Activated T-cell treated with anti-CD3 and anti-CD28 coated beads for 4 hours (primary cell): ENCODE results near the gene IL2RG.

Experiments used
- DNase-seq: peaks from one replicate; pipeline ENCODE4 v3.0.0-alpha.2; 2020

IL2RG gene

GRCh38 chrX:71107245-71107644 lies 4.1 kb downstream of the IL2RG start:
- DNase-seq = no peak

DNA sequence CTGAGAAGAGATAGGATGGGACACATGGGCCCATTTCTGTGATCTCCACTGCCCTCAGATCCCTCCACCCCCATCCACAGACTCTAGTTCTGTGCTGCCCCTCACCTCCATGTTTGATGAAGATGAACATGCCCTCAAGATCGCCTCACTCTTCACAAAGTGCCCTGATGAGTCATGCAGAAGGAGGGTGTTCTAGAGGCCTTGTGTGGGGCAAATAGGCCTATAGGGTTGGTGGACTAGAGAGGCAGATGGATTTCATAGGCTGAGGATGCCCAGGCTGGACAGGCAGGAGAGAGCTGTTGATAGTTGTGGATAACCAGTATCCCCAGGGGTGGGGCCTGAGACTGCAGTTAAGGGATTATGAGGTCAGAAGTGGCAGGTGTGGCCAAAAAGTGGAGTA lies 5.0 kb downstream of the IL2RG start, which contains the start of gene CXorf65:
TSS of gene CXorf65 (minus strand) at position 314 of the 400 bp plus-strand sequence. CDS start at position 130, 184 bp downstream.
- DNase-seq = no peak

- no peak for DNase-seq
Observed at GRCh38 chrX:71105628-71106027, 5.7 kb downstream of the IL2RG start.

DNA sequence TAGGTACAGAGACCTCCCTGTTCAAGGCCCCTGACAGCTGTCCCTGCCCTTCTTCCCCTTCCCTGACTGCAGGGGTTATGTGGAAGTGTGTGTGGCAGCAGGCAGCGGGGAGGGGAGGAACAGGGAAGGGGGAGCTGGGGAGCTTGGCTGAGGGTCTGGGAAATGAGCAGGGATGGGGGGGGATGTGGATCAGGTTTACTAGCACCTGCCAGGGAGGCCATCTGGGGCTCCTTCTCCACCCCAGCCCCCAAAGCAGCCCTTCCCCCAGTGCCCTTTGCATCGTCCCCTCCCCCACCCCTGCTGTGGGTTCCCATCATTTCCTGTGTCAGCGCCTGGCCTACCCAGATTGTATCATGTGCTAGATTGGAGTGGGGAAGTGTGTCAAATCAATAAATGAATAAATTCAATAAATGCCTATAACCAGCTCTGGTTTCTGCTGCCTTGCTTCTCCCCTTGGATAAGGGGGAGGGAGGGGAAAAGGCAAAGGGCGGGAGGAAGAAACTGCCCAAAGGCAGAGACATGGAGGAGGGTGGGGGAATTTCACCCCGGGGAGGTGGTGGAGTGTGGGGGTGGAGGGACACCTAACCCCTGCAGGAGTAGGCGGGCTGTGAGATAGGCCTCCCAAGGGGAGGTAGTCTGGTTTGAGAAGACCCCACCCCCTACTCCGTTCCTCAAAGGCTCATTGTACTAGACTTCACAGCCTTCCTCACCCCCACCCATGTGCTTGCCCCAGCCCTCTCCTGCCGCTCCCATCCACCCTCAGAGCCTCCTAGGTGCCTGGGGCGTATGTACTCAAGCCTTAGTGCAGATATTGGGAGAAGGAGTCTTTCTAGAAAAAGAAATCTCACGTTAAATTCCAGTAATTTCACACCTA lies 8.0 kb downstream of the IL2RG start:
- DNase-seq = peak; percentile 36

GRCh38 chrX:71102292-71102691 lies 9.1 kb downstream of the IL2RG start:
- no peak for DNase-seq

DNA sequence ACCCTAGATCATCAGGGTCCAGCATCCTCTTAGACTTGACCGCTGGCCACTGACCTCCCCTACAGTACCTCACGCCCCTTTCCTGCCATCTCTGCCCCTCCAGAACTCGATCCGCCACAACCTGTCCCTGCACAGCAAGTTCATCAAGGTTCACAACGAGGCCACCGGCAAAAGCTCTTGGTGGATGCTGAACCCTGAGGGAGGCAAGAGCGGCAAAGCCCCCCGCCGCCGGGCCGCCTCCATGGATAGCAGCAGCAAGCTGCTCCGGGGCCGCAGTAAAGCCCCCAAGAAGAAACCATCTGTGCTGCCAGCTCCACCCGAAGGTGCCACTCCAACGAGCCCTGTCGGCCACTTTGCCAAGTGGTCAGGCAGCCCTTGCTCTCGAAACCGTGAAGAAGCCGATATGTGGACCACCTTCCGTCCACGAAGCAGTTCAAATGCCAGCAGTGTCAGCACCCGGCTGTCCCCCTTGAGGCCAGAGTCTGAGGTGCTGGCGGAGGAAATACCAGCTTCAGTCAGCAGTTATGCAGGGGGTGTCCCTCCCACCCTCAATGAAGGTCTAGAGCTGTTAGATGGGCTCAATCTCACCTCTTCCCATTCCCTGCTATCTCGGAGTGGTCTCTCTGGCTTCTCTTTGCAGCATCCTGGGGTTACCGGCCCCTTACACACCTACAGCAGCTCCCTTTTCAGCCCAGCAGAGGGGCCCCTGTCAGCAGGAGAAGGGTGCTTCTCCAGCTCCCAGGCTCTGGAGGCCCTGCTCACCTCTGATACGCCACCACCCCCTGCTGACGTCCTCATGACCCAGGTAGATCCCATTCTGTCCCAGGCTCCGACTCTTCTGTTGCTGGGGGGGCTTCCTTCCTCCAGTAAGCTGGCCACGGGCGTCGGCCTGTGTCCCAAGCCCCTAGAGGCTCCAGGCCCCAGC lies 10.5 kb downstream of the IL2RG start:
- no peak for DNase-seq

DNA sequence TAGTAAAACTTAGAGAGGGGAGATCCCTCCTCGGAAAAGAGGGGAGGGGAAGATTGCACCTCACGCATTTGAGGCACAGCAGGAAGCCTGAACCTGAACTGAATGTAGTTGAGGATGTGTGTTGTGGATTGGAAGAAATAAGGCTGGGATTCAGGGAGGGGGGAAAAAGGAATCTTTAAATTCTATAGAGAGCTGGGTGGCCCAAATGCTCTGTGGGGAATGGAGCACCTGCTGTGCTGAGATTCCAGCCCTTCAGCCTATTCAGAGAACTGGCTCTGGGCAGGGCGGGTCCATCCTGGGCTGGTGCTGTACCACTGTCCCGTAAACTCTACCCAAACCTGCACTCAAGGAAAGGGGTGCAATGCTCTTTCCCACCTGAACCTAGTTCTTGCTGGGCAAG lies 11.6 kb downstream of the IL2RG start:
- DNase-seq = no peak

DNA sequence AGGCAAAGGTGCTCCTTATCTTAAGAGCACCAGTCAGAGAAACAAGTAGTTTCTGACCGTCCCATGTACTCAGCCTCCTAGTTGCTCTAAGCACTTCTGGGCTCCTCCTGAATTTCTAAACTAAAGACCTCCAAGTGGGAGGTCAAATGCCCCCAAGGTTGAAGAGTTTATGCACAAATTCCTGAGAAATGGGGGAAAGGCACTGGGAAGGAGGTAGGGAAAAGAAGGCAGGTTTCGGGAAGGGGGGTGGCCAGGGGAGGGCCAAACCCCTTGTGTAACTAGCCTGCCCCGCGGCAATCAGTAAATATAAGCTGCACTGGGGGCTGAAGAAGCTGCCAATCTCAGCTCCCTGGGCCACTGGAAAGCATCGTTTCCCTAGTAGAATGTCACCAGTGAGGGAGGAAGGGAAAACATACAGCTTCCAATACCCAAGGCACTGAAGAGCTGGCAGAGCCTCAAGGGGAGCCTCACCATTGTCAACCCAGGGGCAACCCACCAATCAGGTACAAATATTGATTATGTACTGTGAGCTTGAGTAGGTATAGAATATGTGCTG lies 12.3 kb downstream of the IL2RG start:
- no peak for DNase-seq

- peak; percentile 67 for DNase-seq
Observed at GRCh38 chrX:71098302-71098701, 13.1 kb downstream of the IL2RG start.

DNA sequence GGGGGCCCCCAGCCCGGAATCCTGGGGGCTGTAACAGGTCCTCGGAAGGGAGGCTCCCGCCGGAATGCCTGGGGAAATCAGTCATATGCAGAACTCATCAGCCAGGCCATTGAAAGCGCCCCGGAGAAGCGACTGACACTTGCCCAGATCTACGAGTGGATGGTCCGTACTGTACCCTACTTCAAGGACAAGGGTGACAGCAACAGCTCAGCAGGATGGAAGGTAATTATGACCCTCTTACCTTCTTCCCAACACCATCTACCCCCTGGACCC lies 14.7 kb downstream of the IL2RG start:
- no peak for DNase-seq

- DNase-seq = no peak
Observed at GRCh38 chrX:71095981-71096759, 15.2 kb downstream of the IL2RG start.

GRCh38 chrX:71095555-71095980 lies 15.8 kb downstream of the IL2RG start, which contains the start of gene FOXO4:
FOXO4 (plus strand) TSS chrX:71095851; CDS start chrX:71096529, 678 bp downstream.
- DNase-seq = peak; percentile 72

DNA sequence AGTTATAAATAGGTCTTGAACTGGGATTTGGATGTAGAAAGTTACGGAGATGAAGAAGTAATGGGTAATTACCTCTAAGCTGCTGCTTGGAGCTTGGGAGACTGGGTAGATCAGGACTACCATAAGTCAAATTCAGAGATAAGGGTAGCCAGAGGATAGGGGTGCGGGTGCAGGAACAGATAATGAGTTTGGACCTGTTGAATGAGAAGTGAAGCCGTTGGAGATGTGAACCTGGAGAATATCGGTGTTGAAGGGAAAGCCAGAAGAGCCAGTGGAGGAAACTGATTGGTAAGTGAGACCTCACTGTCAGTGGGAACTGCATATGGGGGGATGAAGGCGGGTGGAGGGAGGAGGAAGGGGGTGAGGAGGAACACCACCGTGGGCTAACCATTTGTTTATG lies 16.3 kb downstream of the IL2RG start:
- no peak for DNase-seq

GRCh38 chrX:71091263-71091662 lies 20.1 kb downstream of the IL2RG start:
- no peak for DNase-seq

DNA sequence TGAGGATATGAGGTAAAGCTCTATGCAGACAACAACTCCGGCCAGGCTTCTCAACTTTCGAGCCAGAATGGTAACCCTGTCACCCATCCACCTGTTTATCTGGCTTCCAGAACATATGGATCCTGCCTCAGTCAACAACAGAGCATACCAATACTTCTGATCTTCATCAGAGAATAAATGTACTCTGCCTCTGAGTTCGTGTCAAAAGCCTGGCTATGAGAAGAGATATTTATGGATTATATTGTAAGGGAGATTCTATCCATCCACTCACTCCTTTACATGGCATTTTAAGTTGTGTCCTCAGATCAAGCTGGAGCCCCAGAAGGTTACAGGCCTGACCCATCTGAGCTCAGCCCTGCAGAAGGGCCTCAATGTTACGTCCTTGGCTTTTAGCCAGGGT lies 25.5 kb downstream of the IL2RG start:
- DNase-seq = no peak

DNA sequence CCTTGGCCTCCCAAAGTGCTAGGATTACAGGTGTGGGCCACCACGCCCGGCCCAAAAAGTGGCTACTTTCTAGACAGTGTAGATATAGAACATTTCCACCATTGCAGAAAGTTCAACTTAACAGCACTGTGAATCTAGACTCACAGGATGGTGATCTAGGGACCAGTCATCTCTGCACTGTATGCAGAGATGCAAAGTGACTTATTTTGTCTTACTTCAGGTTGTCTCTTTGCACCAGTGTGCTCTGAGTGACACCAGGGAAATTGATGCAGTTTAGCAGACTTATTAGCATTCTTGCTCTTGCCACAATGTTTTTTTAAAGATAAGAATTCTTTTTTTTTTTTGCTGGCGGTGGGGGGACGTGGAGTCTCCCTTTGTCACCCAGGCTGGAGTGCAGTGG lies 28.6 kb downstream of the IL2RG start:
- DNase-seq = no peak

DNA sequence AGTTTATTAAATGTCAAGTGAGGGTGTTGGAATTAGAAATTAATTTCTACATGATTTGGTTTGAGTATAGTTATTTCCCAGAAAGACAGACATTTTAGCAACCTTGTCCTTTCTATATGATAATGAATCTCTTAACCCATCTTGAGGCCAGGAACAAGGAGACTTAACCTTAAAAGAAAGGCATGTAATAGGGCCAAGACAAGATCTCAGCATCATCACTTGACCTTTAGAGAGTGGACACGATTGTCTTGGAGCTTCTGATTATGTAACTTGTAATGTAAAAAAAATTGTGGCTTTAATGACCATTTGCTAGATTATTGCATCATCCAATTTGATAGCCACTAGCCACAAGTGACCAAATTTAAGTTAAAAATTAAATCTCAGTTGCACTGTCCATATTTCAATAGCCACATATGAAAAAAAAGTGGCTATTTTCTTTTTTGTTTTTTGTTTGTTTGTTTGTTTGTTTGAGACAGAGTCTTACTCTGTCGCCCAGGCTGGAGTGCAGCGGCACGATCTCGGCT lies 29.2 kb downstream of the IL2RG start:
- no peak for DNase-seq

DNA sequence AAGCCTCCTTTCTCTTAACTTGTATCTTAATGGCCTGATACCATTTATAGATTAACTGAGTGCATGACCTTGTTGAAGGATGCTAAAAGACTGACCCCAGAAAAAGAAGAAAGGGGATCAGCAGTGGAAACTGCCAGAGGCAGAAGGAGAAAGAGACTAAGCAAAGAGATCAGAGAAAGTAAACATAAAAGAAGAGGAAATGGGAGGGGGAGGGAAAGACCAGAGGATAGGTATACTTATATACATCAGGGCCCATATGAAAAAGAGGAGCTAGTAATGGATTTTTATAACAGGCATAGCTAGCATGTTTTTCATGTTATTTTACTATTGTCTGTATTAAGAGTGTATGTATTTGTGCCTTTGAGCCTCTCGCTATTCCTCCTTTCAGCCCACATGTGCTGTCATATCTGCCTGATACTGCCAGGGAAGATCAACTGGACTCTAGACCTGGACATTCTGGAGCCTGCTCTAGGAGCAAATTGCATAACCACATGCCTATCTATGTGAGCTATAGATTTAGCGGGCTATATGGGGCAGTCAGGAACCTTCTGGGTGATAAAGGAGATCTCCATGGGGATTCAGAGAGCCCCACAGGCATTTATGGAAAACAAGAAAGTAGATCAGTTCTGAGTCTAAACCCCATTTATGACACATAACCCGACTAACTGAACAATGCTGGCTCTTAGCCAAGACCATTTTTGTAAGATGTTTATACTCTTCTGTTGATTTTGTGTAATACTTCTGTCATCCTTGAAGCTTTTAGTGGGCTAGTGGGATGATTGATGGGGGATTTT lies 29.9 kb downstream of the IL2RG start:
- no peak for DNase-seq

- no peak for DNase-seq
Observed at GRCh38 chrX:71070531-71070930, 40.8 kb downstream of the IL2RG start.

- DNase-seq = peak; percentile 73
Observed at GRCh38 chrX:71068044-71068918, 43.1 kb downstream of the IL2RG start, which contains the start of gene SNX12. SNX12 (minus strand) TSS chrX:71068334; CDS start chrX:71068306, 28 bp downstream.

GRCh38 chrX:71067712-71068043 lies 43.7 kb downstream of the IL2RG start:
- no peak for DNase-seq
